Astrocyte (in vitro differentiated cells and primary cell): ENCODE results near the gene MAGIX. TPM values are rescaled to one million over a fixed set of nuclear protein-coding genes. Genes with fewer than 3 reads are reported as not detected.

Experiments used
- DNase-seq: peaks from one replicate; pipeline ENCODE4 v3.0.0-alpha.2; 2010; ENCODE audit warnings: low read depth
- FAIRE-seq: peaks from 2 replicates; lab custom pipeline; 2011; peaks lifted over from hg19 to GRCh38; lab: Jason Lieb, UNC
- H2AFZ ChIP-seq: 2 replicates; pipeline ENCODE4 v1.6.0; 2012; ENCODE audit warnings: low read depth, low read length, inconsistent platforms
- H3K27ac ChIP-seq: 2 replicates; pipeline ENCODE4 v1.5.1; 2011; ENCODE audit warnings: low read depth, low read length, inconsistent platforms
- H3K27me3 ChIP-seq: 2 replicates; pipeline ENCODE4 v1.6.0; 2011; ENCODE audit warnings: low read length, inconsistent platforms; ENCODE audit not compliant: insufficient read depth
- H3K36me3 ChIP-seq: 2 replicates; pipeline ENCODE4 v1.5.1; 2011; ENCODE audit warnings: low read length, inconsistent platforms; ENCODE audit not compliant: insufficient read depth
- H3K4me1 ChIP-seq: 2 replicates; pipeline ENCODE4 v1.5.1; 2011; ENCODE audit warnings: low read length, inconsistent platforms; ENCODE audit not compliant: insufficient read depth
- H3K4me2 ChIP-seq: 2 replicates; pipeline ENCODE4 v1.6.0; 2012; ENCODE audit warnings: low read length, inconsistent platforms
- H3K4me3 ChIP-seq: 2 replicates; pipeline ENCODE4 v1.5.1; 2011; ENCODE audit warnings: low read depth, mild to moderate bottlenecking, low read length, inconsistent platforms; ENCODE audit not compliant: insufficient read depth
- H3K79me2 ChIP-seq: 2 replicates; pipeline ENCODE4 v1.6.0; 2012; ENCODE audit warnings: mild to moderate bottlenecking, low read length, inconsistent platforms; ENCODE audit not compliant: insufficient read depth
- H3K9ac ChIP-seq: 2 replicates; pipeline ENCODE4 v1.6.0; 2012; ENCODE audit warnings: mild to moderate bottlenecking, low read length, inconsistent platforms
- H3K9me3 ChIP-seq: 2 replicates; pipeline ENCODE4 v1.5.1; 2012; ENCODE audit warnings: low read depth, mild to moderate bottlenecking, low read length, inconsistent platforms; ENCODE audit not compliant: insufficient read depth
- H4K20me1 ChIP-seq: 2 replicates; pipeline ENCODE4 v1.6.0; 2012; ENCODE audit warnings: low read length, inconsistent platforms; ENCODE audit not compliant: insufficient read depth
- H3K27ac Mint-ChIP-seq: one replicate; pipeline ENCODE4 v1.8.0; 2021; ENCODE audit warnings: mild to moderate bottlenecking, mixed read lengths; ENCODE audit not compliant: unreplicated experiment
- H3K27me3 Mint-ChIP-seq: one replicate; pipeline ENCODE4 v1.8.0; 2021; ENCODE audit warnings: low read depth, mixed read lengths; ENCODE audit not compliant: unreplicated experiment
- H3K36me3 Mint-ChIP-seq: one replicate; pipeline ENCODE4 v1.8.0; 2021; ENCODE audit warnings: low read depth, mixed read lengths; ENCODE audit not compliant: unreplicated experiment
- H3K4me1 Mint-ChIP-seq: one replicate; pipeline ENCODE4 v1.8.0; 2021; ENCODE audit warnings: low read depth, mixed read lengths; ENCODE audit not compliant: unreplicated experiment
- H3K4me3 Mint-ChIP-seq: one replicate; pipeline ENCODE4 v1.8.0; 2021; ENCODE audit warnings: mild to moderate bottlenecking, moderate library complexity, mixed read lengths; ENCODE audit not compliant: unreplicated experiment
- H3K9me3 Mint-ChIP-seq: one replicate; pipeline ENCODE4 v1.8.0; 2021; ENCODE audit warnings: mild to moderate bottlenecking, mixed read lengths; ENCODE audit not compliant: unreplicated experiment
- EZH2 ChIP-seq: IDR thresholded peaks from 2 replicates; pipeline ENCODE4 v1.6.1; 2012; ENCODE audit warnings: mild to moderate bottlenecking, low read length, inconsistent platforms; ENCODE audit not compliant: insufficient read depth
- total RNA-seq: library from RNA; stranded (reverse); gene quantifications from 2 replicates; pipeline ENCODE4 v1.2.1, GENCODE V29; 2021
- TF ChIP-seq, protein P1 (sequence below): IDR thresholded peaks from 2 replicates; pipeline ENCODE4 v1.5.1; 2011; ENCODE audit warnings: low read depth, mild to moderate bottlenecking, inconsistent platforms, low read length, moderate library complexity; ENCODE audit not compliant: insufficient read depth

MAGIX gene
- total RNA-seq, 1 donor from 2014 or later: 1.2 TPM

GRCh38 chrX:49192722-49193328 lies 30.3 kb downstream of the MAGIX start:
- no peaks in the 10 kb centered on the region for H3K9me3 Mint-ChIP-seq
- Histone ChIP-seq H3K27me3 (no peaks in the 10 kb centered on the region), H2AFZ (no peak overlapping the region), H4K20me1 (no peaks in the 10 kb centered on the region), H3K79me2 (no peaks in the 10 kb centered on the region), H3K36me3 (no peaks in the 10 kb centered on the region), H3K4me1 (no peaks in the 10 kb centered on the region), H3K9ac (no peak overlapping the region), H3K4me3 (no peak overlapping the region), H3K4me2 (no peak overlapping the region), H3K27ac (no peak overlapping the region), H3K9me3 (no peaks in the 10 kb centered on the region)
- TF ChIP-seq, protein P1, sequence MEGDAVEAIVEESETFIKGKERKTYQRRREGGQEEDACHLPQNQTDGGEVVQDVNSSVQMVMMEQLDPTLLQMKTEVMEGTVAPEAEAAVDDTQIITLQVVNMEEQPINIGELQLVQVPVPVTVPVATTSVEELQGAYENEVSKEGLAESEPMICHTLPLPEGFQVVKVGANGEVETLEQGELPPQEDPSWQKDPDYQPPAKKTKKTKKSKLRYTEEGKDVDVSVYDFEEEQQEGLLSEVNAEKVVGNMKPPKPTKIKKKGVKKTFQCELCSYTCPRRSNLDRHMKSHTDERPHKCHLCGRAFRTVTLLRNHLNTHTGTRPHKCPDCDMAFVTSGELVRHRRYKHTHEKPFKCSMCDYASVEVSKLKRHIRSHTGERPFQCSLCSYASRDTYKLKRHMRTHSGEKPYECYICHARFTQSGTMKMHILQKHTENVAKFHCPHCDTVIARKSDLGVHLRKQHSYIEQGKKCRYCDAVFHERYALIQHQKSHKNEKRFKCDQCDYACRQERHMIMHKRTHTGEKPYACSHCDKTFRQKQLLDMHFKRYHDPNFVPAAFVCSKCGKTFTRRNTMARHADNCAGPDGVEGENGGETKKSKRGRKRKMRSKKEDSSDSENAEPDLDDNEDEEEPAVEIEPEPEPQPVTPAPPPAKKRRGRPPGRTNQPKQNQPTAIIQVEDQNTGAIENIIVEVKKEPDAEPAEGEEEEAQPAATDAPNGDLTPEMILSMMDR: peak; percentile 62
- TF ChIP-seq EZH2: no peak
- no peaks in the 10 kb centered on the region for H3K36me3 Mint-ChIP-seq
- H3K27ac Mint-ChIP-seq: no peak overlapping the region
- H3K4me1 Mint-ChIP-seq: peaks cover 1% of the 10 kb centered on the region
- H3K27me3 Mint-ChIP-seq: no peaks in the 10 kb centered on the region
- peak; percentile 98 for FAIRE-seq
- H3K4me3 Mint-ChIP-seq: peak overlapping the region; percentile 70
- no peak for DNase-seq

DNA sequence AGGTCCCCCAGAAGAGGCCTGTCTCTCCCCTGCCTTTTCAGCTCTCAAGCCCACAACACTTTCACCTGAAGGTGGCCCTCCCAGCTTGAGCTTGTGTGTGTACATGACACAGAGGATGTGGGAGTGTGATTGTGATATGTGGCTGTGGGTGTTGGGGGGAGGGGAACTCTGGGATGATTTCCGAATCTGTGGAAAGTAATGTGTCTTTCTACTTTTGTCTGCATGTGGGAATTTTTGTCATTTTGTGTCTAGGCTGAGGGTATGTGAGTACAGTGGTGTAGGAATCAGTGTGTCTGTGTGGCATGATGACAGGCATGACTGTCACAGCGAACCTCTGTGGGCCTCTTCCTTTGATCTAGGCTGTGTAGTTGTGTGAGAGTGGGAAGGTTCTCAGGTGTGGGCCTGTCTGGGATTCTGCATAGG lies 31.0 kb downstream of the MAGIX start:
- H3K27me3 Mint-ChIP-seq: peaks cover 4% of the 10 kb centered on the region
- Histone ChIP-seq H3K4me1 (no peaks in the 10 kb centered on the region), H3K27me3 (no peaks in the 10 kb centered on the region), H2AFZ (no peak overlapping the region), H4K20me1 (no peaks in the 10 kb centered on the region), H3K79me2 (no peaks in the 10 kb centered on the region), H3K4me2 (no peak overlapping the region), H3K9ac (no peak overlapping the region), H3K27ac (no peak overlapping the region), H3K36me3 (no peaks in the 10 kb centered on the region), H3K9me3 (no peaks in the 10 kb centered on the region), H3K4me3 (no peak overlapping the region)
- FAIRE-seq: no peak
- no peak for DNase-seq
- H3K4me1 Mint-ChIP-seq: peaks cover 1% of the 10 kb centered on the region
- H3K36me3 Mint-ChIP-seq: no peaks in the 10 kb centered on the region
- TF ChIP-seq, protein P1: no peak
- no peak for TF ChIP-seq EZH2
- no peak overlapping the region for H3K4me3 Mint-ChIP-seq
- no peaks in the 10 kb centered on the region for H3K9me3 Mint-ChIP-seq
- H3K27ac Mint-ChIP-seq: no peak overlapping the region

- Histone ChIP-seq H3K4me1 (no peaks in the 10 kb centered on the region), H3K9me3 (no peaks in the 10 kb centered on the region), H2AFZ (no peak overlapping the region), H3K4me3 (no peak overlapping the region), H3K79me2 (no peaks in the 10 kb centered on the region), H3K27ac (no peak overlapping the region), H3K4me2 (no peak overlapping the region), H4K20me1 (no peaks in the 10 kb centered on the region), H3K36me3 (no peaks in the 10 kb centered on the region), H3K27me3 (no peaks in the 10 kb centered on the region), H3K9ac (no peak overlapping the region)
- FAIRE-seq (no peak), DNase-seq (no peak)
- Mint-ChIP-seq H3K9me3 (no peaks in the 10 kb centered on the region), H3K4me1 (no peaks in the 10 kb centered on the region), H3K27ac (no peak overlapping the region), H3K27me3 (peaks cover 6% of the 10 kb centered on the region), H3K4me3 (no peak overlapping the region), H3K36me3 (no peaks in the 10 kb centered on the region)
- TF ChIP-seq, protein P1: no peak
- TF ChIP-seq EZH2: no peak
These were observed 35.1 kb downstream of the MAGIX start for GRCh38 chrX:49197543-49198087.
